Measurements from ENCODE around the gene KLF3.

Gene KLF3

DNA sequence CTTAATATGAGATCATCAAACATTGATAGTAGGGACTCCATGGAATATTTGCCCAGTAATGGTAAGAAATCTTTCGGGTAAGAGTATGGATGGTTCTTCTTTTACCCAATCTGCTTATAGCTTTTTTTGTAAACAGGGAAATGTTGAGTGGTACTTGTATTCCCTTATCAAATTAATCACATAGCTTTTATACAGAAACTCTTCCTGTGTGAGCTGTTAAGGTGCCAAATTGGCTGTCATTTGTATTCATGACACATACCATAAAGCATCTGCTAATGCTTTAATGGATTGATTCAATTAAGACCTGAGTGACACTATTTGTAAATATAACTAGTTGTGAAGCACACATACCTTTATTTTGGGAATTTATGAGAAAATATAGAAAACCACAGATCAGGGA is 34.2 kb downstream of the KLF3 start:
- DNase-seq: no peak

DNA sequence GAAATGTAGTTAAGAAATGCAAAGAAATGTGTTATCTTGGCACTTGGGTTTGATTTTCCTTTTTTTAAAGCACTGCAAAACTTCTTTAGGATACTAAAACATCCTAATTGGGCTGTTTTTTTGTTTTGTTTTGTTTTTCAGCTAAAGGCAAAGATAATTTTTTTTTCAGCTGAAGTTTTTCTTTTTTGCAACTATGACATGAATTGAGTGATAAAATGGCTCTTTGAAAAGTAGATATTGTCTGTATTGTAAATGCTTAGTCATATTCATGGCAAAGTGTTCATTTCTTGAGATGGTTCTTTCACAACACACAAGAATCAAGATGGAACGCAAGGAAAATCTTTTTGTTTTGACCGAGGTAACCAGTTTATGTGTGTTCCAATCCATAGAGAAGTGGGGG is 35.1 kb downstream of the KLF3 start:
- DNase-seq: no peak

DNA sequence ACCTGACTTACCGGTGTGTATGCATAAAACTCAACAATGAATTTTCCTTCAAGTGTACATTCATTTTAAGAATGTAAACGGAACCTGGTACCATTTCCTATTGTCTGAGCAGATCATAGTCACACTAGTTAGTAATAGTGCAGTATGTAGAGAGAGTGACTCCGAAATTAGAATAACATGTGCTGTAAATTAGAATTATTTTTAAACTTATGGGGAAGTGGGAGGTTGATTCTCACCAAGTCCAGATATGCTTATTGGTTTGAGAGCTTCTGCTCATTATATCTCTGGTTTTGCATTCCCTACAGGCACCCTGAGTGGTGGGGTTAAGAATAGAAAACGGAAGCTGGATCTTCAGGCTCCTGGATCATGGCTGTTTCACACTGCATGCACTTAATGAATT is 39.6 kb downstream of the KLF3 start:
- no peak for DNase-seq

DNA sequence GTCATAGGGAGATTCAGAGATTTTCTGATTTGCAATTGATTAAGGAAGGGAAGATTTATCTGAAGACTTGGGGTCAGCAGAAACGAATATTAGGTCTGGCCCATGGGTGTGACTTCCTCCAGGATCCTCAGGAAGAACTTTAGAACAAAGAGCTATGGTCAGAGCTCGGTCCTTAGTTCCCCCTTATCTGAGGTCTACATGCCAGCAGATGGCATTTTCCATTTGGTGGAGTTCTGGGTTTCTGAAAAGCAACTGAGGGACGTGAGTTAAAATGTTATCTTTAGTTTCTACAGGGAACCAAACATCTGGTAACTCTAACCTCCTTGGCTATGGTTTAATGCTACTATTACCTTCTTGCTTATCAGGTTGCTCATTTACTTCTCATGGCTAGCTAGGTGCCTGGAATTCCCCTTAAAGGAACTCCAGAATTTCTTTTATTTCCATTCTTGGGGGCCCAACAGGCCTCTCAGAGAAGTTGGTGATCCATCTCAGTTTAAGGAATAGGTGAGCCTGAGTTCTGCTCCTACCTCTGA is 40.7 kb downstream of the KLF3 start:
- DNase-seq: no peak

DNA sequence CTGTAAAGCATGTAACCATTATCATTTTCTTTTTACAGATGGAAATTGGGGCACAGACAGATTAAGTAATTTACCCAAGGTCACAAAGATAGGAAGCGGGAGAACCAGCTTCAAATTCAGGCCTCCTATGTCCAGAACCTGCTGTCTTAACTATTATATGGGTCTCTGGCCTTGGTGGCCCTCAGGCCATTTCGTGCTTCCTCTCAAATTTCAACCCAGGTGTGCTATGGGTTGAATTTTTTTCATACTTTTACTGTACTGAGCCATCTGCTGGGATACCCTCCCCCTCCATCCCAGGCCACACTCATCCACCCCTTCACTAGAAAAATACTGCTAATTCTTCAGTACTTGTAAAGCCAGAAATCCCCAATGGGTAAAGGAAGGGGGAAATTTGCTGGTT is 42.3 kb downstream of the KLF3 start:
- DNase-seq: no peak

DNA sequence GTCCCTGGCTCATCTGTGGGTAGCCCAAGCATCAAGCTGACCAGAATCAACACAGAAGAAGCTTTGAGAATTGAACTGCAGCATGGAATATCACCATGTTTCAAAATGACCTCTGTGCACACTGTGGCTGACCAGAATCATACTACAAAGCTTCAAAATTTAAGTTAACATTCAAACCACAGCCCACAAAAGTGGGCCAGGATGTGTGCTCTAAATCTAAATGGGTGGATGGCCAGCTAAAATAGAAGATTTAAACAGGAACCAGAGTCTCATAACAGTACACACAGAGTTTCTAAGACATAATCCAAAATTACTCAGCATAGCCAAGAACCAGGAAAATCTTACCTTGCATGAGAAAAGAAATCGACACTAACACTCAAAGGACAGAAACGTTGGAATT is 46.1 kb downstream of the KLF3 start:
- DNase-seq: no peak

DNA sequence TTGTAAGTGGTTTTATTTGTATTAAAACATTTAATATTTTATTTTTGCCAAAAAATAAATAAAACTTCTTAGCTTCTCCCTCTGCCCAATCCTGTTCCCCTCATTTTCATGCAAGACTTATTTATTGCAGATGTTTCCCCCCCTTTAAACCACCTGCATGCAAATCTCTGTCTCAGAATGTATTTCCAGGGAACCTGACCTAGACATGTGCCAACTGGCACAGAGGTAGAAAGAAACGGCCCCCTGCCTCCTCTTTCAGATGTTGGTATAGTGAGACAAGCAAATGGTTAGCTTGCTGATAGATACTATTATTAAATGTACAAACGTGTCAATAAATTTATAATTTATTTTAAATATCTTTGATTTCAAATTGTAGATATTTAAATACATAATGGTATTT is 47.1 kb downstream of the KLF3 start:
- no peak for DNase-seq

DNA sequence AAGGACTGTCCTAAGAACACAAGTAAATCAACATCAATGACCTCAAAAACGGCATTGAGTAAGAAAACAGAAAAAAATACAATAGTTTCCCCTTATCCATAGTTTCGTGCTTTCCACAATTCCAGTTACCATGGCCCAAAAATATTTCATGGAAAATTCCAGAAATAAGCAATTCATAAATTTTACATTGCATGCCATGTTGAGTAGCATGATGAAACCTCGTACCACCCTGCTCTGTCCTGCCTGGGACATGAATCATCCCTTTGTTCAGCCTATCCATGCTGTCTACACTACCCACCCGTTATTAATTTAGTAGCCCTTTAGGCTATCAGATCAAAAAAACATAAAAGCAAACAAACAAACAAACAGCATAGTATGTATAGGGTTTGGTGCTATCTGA is 51.1 kb downstream of the KLF3 start:
- no peak for DNase-seq

DNA sequence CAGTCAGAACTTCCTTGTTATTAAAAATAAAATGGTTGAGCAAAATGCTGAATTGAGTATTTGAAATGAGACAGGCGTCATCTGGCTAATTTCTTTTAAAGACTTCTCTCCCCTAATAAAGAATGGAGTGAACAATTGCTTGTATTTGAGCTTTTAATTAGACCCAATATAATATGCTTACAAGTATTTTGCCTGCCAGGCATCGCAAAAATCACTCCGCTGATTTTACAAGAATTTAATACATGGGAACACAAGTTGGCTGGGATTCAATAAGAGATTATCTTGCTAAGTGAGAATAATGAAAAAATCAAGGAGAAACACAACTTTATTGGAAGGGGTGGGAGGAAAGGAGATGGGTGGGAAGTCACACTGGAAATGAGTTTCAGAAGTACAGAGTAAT is 52.3 kb downstream of the KLF3 start:
- peak; percentile 30 for DNase-seq

DNA sequence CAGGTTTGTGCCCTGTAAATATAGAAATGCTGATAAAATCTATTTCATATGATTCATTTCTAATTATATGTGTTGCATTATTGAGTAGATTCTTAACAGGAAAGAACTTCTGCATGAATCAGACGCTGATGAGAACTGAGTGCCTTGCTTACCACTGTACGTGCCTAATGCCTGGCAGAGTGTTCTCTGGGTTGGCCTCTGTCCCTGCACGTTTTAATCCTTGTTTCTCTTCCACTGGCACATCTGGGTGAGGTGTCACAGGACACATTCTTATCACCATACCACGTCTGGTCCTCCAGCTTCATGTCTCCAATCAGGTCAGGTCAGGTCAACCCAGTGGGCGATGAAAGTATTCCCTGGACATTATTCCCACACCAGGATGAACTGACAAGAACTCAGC is 53.6 kb downstream of the KLF3 start:
- no peak for DNase-seq

DNA sequence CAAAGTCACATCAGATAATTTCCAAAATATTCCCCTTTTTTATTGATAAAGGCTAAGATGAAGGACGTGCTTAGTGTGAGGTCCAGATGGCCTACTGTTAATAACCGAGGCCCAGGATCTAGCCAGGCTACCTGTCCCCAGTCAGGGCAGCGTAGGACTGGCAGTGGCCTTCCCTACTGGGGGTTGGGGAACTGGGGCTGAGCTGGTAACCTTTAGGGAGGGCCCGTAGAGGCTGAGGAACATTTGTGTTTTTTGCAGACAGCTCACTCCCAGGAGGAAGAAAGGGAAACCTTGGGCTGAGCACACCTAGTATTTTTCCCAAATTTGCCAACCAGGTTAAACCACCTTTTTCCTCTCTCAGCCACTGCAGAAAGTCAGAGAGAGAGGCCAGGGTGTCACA is 59.1 kb downstream of the KLF3 start:
- DNase-seq: no peak

DNA sequence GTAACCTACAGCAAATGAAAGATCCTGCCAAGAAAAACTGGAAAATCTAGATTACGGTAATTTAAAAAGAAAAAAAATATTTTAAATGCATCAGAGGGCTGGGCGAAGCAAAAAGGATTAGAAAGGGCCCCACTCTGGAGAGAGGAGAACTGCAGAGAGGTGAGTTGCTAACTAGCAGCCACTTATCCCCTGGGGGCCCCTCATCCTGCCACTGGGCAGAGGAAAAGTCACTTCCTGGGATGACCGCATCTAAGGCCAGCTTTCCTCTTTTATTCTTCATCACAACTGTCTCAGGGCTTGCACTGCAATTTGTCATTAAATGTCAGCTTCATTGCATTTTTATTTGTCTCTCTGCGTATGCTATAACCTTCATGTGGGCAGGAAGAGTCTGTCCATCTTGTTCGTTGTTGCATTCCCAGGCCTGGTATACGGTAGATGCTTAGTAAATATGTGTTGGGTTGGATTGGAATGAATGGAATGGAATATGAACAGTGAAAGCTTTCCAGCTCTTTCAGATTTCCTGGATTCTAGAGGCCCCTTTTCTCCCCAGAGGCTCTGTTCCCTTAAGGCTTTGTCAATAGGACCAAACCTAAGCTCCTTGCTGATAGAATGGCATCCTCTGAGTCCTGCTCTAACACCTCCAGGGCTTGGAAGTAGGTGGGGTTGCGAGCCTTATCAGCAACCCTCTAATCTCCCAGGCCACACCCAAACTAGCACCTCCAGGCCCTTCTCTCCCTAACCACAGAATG is 59.9 kb downstream of the KLF3 start:
- no peak for DNase-seq

DNA sequence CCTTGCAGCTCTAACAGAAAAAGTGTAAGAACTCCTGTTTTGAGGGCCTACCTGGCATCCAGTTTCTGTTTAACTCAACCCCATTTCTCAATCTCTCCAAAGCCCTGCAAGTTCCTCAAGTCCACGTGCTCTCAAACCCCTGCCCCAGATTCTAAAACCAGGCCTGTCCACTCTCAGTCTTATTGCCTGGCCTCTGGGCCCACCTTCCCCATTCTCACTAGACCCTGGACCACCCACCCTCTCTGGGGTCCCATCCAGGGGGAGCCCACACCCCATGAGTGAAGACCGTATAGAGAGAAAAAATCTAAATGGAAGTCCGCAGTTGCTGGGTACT is 60.4 kb downstream of the KLF3 start:
- DNase-seq: no peak

DNA sequence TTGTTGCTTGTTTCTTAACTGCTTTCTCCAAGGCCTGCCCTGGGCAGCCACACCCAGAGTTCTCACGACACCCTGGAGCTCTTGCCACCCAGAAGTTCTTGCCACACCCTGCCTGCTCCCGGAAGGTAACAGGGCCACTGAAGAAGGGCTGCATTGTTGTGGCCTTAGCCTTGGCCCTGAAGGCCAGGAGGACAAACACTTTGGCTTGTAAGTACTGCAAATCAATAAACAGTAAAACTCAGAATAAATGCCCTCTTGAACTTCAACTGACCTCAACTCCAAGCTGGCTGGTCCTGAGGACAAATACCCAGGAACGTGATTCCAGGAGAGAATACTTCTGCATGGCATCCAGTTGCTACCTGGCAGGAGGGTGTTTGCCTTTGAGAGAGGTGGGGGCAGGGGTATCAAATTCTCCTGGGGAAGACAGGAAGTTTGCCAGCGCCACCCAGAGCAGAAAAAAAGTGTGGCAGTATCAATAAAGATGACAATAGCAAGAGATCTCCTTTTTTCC is 64.7 kb downstream of the KLF3 start:
- no peak for DNase-seq

DNA sequence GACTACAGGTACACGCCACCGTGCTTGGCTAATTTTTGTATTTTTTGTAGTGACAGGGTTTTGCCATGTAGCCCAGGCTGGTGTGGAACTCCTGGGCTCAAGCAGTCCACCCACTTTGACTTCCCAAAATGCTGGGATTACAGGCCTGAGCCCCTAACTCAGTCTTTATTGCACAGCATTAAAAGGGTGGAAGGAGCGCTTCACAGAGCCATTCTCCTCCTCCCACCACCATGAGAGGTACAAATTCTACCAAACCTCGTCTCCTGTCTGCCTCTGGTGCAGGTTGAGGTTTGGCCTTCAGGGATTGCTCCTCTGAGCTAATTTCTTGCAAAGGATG is 66.5 kb downstream of the KLF3 start:
- no peak for DNase-seq

DNA sequence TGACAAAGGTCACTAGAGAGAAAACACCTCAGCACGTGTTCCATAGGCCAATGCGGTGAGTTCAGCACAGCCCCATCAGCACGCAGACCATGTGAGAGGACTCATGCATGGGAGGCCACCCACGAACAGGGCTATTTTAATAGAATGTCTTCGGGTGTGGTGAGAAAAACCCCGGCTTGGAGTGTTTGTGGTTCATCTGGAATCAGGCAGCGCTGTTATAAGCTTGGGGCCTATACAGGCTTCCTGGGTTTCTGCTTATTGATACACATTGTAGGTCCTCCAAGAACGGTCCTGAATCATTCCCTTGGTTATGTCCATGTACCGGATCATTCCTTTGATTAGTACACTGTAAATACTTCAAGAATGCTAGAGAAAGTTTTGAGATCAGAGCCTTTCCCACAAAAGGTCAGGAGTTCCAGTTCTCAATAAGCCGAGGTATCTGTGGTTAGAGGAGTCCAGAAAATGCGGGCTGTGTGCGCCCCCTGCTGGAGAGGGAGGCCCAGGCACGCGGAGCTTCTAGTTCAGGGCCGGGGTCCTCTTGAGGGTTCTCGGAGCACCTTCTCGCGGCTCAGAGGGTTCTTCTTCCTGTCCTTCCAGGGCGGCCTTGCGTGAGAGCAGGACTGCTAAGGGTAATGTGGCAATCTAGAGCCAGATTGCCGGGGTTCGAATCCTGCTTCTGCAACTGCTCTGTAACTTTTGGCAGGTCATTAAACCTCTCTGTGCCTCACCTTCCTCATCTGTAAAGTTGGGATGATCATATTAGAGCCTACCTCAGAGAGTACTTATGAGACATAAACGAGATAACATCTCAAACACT is 67.0 kb downstream of the KLF3 start:
- DNase-seq: peak; percentile 93

DNA sequence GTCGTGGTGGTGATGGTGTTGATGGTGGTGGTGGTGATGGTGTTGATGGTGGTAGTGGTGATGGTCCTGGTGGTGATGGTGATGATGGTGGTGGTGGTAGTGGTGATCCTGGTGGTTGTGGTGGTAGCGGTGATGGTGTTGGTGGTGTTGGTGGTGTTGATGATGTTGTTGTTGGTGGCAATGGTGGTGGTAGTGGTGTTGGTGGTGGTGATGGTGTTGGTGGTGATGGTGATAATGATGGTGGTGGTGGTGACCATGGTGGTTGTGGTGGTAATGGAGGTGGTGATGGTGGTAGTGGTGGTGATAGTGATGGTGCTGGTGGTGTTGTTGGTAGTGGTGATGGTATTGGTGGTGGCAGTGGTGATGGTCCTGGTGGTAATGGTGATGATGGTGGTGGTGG is 69.7 kb downstream of the KLF3 start:
- no peak for DNase-seq

DNA sequence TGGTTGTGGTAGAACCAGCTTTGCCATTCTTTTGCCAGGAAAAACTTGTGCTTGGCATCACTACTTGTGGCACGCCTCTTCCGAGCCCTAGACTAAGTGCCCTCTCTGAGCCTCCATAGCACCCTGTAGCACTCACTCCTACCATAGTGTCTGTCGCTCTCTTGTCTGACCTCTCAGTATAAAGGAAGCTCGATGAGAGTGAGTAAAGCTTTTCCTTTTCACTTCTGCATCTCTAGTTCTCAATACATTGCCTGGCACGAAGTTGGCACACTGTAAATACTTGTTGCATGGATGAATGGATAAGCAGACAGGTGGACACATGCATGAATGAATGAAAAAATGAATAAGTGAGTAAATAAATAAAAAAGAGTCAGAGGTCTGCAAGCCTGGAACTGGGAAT is 70.4 kb downstream of the KLF3 start:
- DNase-seq: no peak

DNA sequence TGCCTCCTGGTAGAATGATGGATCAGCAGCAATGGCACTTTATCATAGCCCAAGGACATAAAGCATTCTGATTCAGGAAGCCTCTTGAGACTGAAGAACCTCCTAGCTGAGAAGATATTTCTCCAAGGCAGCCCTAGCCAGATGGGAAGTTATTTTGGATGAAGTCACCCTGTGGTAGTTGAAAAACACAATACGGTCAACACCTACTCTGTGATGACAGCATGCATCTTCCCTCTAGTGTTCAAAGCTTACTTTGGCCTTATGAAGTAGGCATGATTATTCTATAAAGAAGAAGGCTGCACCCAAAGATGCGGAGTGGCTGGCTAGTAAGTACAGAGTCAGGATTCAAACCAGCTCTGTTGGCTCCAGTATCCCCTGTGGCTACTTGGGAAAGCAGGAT is 70.9 kb downstream of the KLF3 start:
- no peak for DNase-seq

DNA sequence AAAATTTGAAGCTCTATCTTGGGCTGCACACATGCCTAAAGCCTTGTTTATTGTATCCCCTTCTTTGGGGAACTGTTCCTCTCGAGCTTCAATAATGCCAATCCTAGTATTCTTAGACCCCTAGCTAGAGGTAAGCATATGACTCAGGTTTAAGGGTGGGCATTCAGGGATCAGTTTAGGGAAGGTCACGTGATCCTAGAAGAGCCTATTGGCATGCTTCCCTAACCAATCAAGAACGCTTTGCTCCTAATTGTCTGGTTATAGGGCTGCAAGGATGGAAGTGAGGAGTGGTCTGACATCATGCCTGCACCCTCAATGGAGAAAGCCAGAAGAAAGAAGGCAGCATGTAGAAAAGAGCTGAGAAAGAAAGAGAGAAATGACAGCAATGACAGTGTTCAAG is 71.9 kb downstream of the KLF3 start:
- DNase-seq: no peak

DNA sequence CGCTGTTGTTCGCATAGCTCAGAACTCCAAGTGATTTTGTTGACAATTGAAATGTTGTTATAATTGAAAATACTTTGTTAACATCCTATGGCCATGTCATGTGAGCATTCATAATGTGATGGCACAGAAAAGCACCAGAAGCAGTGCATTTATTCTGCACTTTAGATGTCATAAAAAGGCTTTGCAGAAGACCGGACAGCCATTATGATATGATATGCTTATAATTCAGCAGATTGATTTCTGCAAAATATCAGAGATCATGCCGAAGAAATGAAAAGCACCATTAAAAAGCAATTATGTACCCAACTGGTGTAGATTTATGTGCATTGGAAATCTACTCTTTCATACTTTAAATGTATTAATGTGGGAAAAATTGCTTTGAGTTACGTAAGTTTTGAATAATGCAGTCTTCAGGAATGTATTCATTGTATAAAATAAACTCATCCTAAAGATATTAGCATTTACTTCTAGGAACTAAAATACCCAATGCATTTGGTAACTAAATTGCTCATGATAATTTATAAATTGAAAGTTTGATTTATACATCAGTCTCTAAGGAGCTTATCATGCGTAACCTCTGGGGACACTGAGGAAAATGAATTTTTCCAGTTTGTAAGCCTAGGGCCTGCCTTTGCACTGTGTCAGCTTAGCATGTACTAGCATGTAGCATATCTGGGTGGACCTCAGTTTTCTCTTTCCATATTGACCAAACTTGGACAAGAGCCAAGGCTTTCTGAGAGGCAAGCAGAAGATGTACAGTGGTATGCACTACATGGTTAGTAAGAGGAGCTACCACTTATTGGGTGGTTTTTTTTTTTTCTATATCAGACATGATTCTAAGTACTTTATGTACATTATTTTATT is 75.2 kb downstream of the KLF3 start:
- no peak for DNase-seq

DNA sequence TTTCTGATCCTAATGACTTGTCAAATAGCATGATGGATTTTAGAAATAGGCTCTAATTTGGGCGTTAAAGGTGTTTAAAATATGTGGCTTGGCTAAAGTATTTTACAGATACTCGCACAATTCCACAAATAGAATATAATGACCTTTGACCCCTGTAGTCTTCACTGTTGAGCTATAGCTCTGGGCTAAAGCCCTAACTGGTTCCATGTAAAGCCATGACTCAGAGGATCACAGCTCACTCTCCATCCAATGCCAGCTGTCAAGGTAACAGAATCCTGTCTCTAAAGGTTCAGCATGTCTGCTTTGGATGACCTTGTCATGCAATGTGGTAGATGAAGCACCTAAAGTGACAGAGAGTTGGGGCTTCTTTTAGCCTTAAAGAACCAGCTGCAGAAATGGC is 76.3 kb downstream of the KLF3 start:
- DNase-seq: no peak

DNA sequence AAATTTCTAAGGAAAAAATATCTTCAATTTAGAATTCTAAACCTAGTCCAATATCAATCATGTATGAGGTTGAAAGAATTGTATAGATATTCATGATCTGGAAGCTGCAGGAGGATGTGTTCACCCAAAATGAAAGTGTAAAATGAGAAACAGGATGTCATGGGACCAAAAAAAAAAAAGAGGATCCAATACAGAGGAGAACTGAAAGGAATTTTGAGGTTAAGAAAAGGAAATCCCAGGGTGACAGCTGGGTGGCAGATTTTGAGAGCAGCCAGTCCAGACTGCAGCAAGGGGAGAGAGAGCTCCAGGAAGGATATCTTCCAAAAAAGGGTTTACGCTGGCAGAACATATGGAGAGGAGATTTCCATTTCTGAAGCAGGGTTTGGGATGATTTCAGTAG is 79.9 kb downstream of the KLF3 start:
- DNase-seq: no peak

DNA sequence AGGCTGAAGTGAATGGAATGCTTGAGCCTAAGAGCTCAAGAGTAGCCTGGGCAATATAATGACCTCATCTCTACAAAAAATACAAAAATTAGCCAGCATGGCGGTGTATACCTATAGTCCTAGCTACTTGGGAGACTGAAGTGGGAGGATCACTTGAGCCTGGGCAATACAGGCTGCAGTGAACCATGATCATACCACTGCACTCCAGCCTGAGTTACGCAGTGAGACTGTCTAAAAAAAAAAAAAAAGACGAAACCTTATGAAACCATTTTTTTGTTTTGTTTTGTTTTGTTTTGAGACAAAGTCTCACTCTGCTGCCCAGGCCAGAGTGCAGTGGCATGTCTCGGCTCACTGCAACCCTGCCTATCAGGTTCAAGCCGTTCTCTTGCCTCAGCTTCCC is 81.9 kb downstream of the KLF3 start:
- DNase-seq: no peak
